ENCODE results near the gene CUX1.
"Not testable (repeated sequence)": the region's sequence is repeated elsewhere in the genome, so short reads cannot be mapped to it uniquely, and the experiment has no call there.

CUX1 gene

DNA sequence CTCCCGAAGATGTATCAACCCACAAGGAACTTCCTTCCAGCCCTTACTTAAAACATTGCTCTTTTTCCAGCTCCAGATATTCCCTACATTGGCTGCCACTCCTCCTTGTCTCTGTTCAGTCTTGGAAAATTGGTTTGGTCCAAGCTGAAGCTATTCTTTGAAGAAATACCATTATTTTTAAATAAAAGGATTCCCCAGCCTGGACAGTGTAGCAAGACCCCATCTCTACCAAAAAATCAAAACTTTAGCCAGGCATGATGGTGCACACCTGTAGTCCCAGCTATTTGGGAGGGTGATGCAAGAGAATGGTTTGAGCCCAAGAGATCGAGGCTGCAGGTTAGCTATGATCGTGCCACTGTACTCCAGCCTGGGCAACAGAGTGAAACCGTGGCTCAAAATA lies 159.8 kb downstream of the CUX1 start:
- Histone ChIP-seq H3K36me3 (ENCODE audit: control insufficient read depth in 2 of 2, insufficient read depth in 2 of 2, low read length in 2 of 2) (peaks cover 2 to 3% of the 10 kb centered on the region in 2 donors), H3K4me3 (ENCODE audit: low read length in 2 of 2) (no peak overlapping the region), H3K27ac (ENCODE audit: low read length) (no peak overlapping the region), H3K27me3 (ENCODE audit: control insufficient read depth in 1 of 2, insufficient read depth in 2 of 2, low read length in 2 of 2) (no peaks in the 10 kb centered on the region), H3K4me1 (ENCODE audit: control insufficient read depth, insufficient read depth, low read length) (peaks cover 2% of the 10 kb centered on the region), H3K9me3 (ENCODE audit: control insufficient read depth in 2 of 2, low read length in 2 of 2) (no peaks in the 10 kb centered on the region), H3K9ac (ENCODE audit: low read length in 2 of 2) (no peak overlapping the region)

DNA sequence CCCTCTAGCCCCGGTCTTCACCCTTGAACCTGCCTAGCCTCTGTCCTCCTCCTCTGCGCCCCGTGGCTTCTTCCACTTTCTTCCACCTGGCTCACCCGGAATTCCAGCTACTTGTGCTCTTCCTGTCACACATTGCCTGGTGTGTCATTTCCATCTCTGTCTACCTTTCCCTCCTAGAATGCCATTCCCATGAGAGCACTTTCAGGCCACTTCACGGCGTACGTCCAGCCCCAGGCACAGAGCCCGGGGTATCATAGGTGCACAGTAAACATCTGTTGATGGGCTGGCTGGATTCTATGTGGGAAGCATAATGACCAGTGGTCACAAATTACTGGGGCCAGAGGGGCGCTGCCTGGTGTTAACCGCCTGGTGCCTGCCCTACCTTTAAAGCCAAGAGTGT lies 161.3 kb downstream of the CUX1 start:
- Histone ChIP-seq H3K27ac (ENCODE audit: low read length) (no peak overlapping the region), H3K4me1 (ENCODE audit: control insufficient read depth, insufficient read depth, low read length) (peaks cover 2% of the 10 kb centered on the region), H3K27me3 (ENCODE audit: control insufficient read depth in 1 of 2, insufficient read depth in 2 of 2, low read length in 2 of 2) (no peaks in the 10 kb centered on the region), H3K36me3 (ENCODE audit: control insufficient read depth in 2 of 2, insufficient read depth in 2 of 2, low read length in 2 of 2) (no peaks in the 10 kb centered on the region), H3K9me3 (ENCODE audit: control insufficient read depth in 2 of 2, low read length in 2 of 2) (no peaks in the 10 kb centered on the region), H3K9ac (ENCODE audit: low read length in 2 of 2) (no peak overlapping the region), H3K4me3 (ENCODE audit: low read length in 2 of 2) (no peak overlapping the region)

DNA sequence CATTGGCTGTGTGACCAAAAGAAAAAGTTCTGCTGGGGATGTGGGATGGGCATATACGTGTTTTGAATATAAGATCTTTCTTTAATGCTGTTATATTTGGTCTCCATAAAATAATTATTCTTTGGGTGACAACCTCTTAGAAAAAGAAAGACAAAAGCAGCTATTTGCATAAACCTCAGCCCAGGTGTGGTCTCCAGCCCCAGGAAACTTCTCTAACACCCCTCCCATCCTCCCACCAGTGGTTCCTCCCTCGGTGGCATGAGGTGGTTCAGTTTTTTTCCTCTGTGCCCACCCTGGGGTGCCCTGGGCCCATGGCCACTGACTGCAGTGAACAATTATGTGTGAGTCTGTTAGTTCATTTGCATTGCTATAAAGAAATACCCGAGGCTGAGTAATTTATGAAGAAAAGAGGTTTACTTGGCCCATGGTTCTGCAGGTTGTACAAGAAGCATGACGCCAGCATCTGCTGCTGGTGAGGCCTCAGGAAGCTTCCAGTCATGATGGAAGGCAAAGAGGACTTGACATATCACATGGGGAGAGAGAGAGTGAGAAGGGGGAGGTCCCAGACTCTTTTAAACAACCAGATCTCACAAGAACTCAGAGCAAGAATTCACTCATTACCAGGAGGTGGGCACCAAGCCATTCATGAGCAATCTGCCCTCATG lies 165.9 kb downstream of the CUX1 start:
- H3K9ac ChIP-seq (ENCODE audit: low read length in 2 of 2), result no peak overlapping the region
- H3K4me1 ChIP-seq (ENCODE audit: control insufficient read depth, insufficient read depth, low read length), result peaks cover 8% of the 10 kb centered on the region
- no peaks in the 10 kb centered on the region for H3K36me3 ChIP-seq (ENCODE audit: control insufficient read depth in 2 of 2, insufficient read depth in 2 of 2, low read length in 2 of 2)
- no peak overlapping the region for H3K4me3 ChIP-seq (ENCODE audit: low read length in 2 of 2)
- no peaks in the 10 kb centered on the region for H3K27me3 ChIP-seq (ENCODE audit: control insufficient read depth in 1 of 2, insufficient read depth in 2 of 2, low read length in 2 of 2)
- no peak overlapping the region for H3K27ac ChIP-seq (ENCODE audit: low read length)
- no peaks in the 10 kb centered on the region for H3K9me3 ChIP-seq (ENCODE audit: control insufficient read depth in 2 of 2, low read length in 2 of 2)

DNA sequence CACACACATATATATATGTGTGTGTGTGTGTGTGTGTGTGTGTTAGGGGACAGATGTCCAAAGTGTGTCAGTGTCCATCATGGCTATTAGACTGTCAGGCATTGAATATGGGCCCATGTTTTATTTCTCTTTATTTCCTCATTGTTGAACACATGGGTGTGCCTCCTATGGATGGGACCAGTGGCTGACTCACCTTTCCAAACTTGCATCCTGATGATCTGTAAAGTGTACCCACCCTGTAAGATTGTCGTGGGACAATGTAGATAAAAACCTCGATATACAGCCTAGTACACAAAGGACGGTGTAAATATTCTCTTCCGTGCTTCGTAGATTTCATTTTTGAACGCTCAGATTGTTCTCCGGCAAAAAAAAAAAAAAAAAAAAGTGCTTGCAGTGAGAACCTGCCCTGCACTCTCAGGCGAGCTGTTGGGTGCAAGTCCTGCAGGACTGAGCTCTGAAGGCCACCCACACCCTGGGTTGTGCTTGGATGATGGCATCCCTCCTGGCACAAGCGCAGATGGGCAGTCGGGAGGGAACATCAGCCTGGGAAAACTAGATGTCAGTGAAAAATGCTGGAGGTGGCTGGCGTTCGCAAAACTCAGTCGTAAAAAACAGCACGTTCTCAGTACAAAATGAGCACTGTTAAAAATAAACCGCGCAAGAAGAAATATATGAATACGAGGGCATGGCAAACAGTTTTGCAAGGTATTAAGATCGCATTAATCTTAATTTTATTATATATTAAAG lies 166.9 kb downstream of the CUX1 start:
- no peak overlapping the region for H3K4me3 ChIP-seq (ENCODE audit: low read length in 2 of 2)

DNA sequence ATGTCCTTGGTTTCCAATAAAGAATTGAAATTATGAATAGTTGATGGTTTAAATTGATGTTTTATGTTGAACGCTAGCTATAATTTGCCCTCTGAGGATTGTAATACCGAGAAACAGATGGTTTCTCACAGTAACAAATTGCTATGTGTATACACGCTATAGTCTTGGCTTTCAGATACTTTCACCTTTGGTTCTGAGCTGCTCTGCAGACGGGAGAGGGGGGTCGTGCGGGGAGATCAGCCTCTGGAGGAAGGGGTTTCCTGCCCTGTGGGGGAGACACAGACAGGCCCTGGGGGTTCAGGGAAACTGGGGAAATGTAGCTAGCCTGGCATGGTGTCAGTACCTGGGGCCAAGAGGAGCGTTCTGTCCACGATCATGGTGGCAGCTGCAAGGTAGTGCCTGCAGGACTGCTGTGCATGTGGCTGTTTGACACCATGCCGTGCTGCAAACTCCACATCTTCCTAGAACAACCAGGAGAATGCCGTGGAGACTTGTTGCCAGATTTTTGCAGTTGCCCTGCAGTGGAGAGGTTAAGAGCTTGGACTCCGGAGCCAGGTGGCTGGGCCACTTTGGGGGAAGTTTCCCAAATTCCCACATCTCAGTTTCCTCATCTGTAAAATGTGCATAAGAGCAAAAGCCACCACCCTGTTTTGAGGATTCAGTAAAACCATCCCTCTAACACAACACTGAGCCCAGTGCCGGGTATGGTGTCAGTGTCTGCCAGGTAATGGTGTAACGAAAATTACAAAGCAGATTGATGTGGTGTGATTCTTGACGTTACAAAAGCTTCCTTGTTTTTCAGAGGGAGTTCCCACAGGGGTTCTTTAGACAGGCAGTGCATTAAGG lies 167.9 kb downstream of the CUX1 start:
- Histone ChIP-seq H3K4me1 (ENCODE audit: control insufficient read depth, insufficient read depth, low read length) (peaks cover 8% of the 10 kb centered on the region), H3K9ac (ENCODE audit: low read length in 2 of 2) (no peak overlapping the region), H3K4me3 (ENCODE audit: low read length in 2 of 2) (no peak overlapping the region), H3K27ac (ENCODE audit: low read length) (no peak overlapping the region), H3K36me3 (ENCODE audit: control insufficient read depth in 2 of 2, insufficient read depth in 2 of 2, low read length in 2 of 2) (no peaks in the 10 kb centered on the region), H3K9me3 (ENCODE audit: control insufficient read depth in 2 of 2, low read length in 2 of 2) (no peaks in the 10 kb centered on the region), H3K27me3 (ENCODE audit: control insufficient read depth in 1 of 2, insufficient read depth in 2 of 2, low read length in 2 of 2) (no peaks in the 10 kb centered on the region)

More for the DNA sequence above, 166.9 kb downstream of the CUX1 start:
- H3K27ac ChIP-seq (ENCODE audit: low read length), result no peak overlapping the region
- H3K4me1 ChIP-seq (ENCODE audit: control insufficient read depth, insufficient read depth, low read length), result peaks cover 8% of the 10 kb centered on the region
- H3K9me3 ChIP-seq (ENCODE audit: control insufficient read depth in 2 of 2, low read length in 2 of 2), result no peaks in the 10 kb centered on the region
- no peak overlapping the region for H3K9ac ChIP-seq (ENCODE audit: low read length in 2 of 2)
- H3K27me3 ChIP-seq (ENCODE audit: control insufficient read depth in 1 of 2, insufficient read depth in 2 of 2, low read length in 2 of 2), result no peaks in the 10 kb centered on the region
- H3K36me3 ChIP-seq (ENCODE audit: control insufficient read depth in 2 of 2, insufficient read depth in 2 of 2, low read length in 2 of 2), result no peaks in the 10 kb centered on the region

DNA sequence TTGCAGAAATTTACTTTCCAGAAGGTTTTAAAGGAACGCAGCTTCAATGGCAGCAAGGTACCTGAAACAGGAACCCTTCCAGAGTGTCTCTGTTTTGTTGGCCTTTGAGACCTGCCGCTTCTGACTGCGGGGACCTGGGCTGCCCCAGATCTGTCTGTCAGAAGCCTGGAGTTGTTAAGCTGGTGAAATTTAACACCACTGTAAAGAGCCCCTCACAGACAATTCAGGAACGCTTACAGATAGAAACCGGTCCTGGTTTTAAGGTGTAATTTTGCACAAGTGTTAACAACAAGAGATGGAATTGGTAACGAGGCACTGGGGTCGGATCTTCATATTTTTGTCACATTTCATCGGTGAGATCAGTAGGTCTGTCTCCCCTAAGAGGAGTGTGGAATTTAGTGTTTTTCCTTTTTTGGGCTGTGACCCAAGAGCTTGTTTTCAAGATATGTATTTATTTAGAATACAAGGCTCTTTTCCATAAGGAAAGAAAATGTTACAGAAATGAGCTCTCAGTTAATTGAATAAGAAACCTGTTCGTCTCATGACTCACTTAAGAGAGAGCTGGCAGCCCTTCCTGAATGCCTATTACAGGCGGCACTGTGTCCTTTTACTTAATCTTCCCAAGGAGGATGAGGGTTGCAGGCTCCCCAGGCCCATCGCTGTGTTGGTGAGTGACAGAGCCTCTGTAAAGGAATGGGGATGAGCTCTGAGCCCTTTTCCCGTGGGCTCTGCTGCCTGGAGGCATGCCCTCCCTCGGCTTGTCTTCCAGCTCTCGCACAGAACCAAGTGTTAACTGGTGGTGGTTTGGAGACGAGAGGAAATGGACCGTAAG lies 168.7 kb downstream of the CUX1 start:
- Histone ChIP-seq H3K4me1 (ENCODE audit: control insufficient read depth, insufficient read depth, low read length) (peaks cover 8% of the 10 kb centered on the region), H3K4me3 (ENCODE audit: low read length in 2 of 2) (no peak overlapping the region), H3K9ac (ENCODE audit: low read length in 2 of 2) (no peak overlapping the region), H3K36me3 (ENCODE audit: control insufficient read depth in 2 of 2, insufficient read depth in 2 of 2, low read length in 2 of 2) (no peaks in the 10 kb centered on the region), H3K9me3 (ENCODE audit: control insufficient read depth in 2 of 2, low read length in 2 of 2) (no peaks in the 10 kb centered on the region), H3K27me3 (ENCODE audit: control insufficient read depth in 1 of 2, insufficient read depth in 2 of 2, low read length in 2 of 2) (no peaks in the 10 kb centered on the region), H3K27ac (ENCODE audit: low read length) (no peak overlapping the region)

DNA sequence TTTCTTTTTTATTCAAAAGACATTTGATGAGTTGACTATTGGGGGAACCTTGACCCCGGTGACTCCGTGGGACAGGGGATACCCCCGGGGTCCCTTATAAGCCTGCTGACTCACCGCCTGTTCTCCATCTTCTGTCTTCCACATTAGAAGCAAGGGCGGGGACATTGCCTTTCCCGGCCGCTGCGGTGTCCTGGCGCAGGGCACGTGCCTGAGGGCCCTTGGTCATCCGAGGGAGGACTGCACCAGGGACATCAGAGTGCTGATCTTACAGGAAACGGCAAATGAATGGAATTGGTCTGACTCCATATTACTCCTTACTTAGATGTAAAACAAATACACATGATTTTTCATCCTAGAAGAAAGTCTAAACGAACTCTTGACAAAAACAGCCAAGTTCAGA lies 170.1 kb downstream of the CUX1 start:
- Histone ChIP-seq H3K9me3 (ENCODE audit: control insufficient read depth in 2 of 2, low read length in 2 of 2) (no peaks in the 10 kb centered on the region), H3K36me3 (ENCODE audit: control insufficient read depth in 2 of 2, insufficient read depth in 2 of 2, low read length in 2 of 2) (no peaks in the 10 kb centered on the region), H3K27me3 (ENCODE audit: control insufficient read depth in 1 of 2, insufficient read depth in 2 of 2, low read length in 2 of 2) (no peaks in the 10 kb centered on the region), H3K4me1 (ENCODE audit: control insufficient read depth, insufficient read depth, low read length) (peaks cover 8% of the 10 kb centered on the region), H3K27ac (ENCODE audit: low read length) (no peak overlapping the region), H3K9ac (ENCODE audit: low read length in 2 of 2) (no peak overlapping the region), H3K4me3 (ENCODE audit: low read length in 2 of 2) (no peak overlapping the region)

DNA sequence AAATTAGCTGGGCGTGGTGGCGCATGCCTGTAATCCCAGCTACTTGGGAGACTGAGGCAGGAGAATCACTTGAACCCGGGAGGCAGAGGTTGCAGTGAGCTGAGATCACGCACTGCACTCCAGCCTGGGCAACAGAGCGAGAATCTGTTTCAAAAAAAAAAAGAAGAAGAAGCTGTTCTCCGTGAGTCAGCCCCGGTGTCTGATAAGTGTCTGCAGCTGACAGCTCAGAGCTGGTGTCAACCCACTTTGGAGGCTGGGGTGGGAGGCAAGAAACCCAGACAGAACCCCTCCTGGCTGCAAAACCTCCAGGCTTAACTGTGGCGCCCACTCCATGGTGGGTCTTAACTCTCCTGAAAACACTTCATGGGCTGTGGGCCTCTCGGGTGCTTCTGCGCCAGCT lies 170.6 kb downstream of the CUX1 start:
- H3K4me1 ChIP-seq (ENCODE audit: control insufficient read depth, insufficient read depth, low read length); H3K36me3 ChIP-seq (ENCODE audit: control insufficient read depth in 2 of 2, insufficient read depth in 2 of 2, low read length in 2 of 2); H3K27me3 ChIP-seq (ENCODE audit: control insufficient read depth in 1 of 2, insufficient read depth in 2 of 2, low read length in 2 of 2); H3K27ac ChIP-seq (ENCODE audit: low read length); H3K4me3 ChIP-seq (ENCODE audit: low read length in 2 of 2); H3K9ac ChIP-seq (ENCODE audit: low read length in 2 of 2); H3K9me3 ChIP-seq (ENCODE audit: control insufficient read depth in 2 of 2, low read length in 2 of 2): not testable (repeated sequence)

DNA sequence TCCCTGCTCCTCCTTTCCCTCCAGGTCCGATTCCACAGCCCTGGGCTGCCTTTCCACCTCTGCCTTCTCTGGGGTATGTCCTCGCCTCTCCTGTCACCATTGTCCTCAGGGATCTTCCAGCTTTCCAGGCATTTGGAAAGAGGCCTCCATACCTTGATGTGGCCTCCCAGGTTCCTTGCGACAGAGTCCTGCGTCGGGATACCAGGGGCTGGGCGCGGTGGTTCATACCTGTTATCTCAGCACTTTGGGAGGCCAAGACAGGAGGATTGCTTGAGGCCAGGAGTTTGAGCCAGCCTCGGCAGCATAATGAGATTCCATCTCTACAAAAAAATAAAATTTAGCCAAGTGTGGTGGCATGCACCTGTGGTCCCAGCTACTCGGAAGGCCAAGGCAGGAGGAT lies 171.1 kb downstream of the CUX1 start:
- Histone ChIP-seq H3K27ac (ENCODE audit: low read length) (no peak overlapping the region), H3K4me3 (ENCODE audit: low read length in 2 of 2) (no peak overlapping the region)

DNA sequence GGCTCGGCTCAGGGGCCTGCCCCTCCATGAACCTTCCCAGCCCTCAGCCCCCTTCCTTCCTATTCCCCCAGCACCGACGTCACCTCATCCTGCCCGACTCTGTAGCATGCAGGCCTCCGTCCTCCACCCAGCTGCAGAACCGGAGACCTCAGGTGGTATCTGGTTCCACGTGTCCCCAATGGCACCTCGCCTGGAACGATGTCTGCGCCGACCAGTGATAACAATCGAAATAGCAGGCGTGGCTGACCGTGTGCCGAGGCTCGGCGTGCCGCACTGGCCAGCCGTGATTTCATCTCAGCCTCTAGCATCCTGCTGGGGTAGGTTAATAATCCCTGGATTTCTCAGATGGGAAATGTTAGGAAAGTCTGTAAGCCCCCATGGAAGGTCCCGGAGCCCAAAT lies 171.7 kb downstream of the CUX1 start:
- no peak overlapping the region for H3K27ac ChIP-seq (ENCODE audit: low read length)
- no peaks in the 10 kb centered on the region for H3K36me3 ChIP-seq (ENCODE audit: control insufficient read depth in 2 of 2, insufficient read depth in 2 of 2, low read length in 2 of 2)
- H3K9ac ChIP-seq (ENCODE audit: low read length in 2 of 2), result no peak overlapping the region
- H3K9me3 ChIP-seq (ENCODE audit: control insufficient read depth in 2 of 2, low read length in 2 of 2), result no peaks in the 10 kb centered on the region
- no peaks in the 10 kb centered on the region for H3K27me3 ChIP-seq (ENCODE audit: control insufficient read depth in 1 of 2, insufficient read depth in 2 of 2, low read length in 2 of 2)
- peaks cover 8% of the 10 kb centered on the region for H3K4me1 ChIP-seq (ENCODE audit: control insufficient read depth, insufficient read depth, low read length)
- no peak overlapping the region for H3K4me3 ChIP-seq (ENCODE audit: low read length in 2 of 2)

More for the DNA sequence above, 171.1 kb downstream of the CUX1 start:
- no peak overlapping the region for H3K9ac ChIP-seq (ENCODE audit: low read length in 2 of 2)
- H3K9me3 ChIP-seq (ENCODE audit: control insufficient read depth in 2 of 2, low read length in 2 of 2), result no peaks in the 10 kb centered on the region
- H3K36me3 ChIP-seq (ENCODE audit: control insufficient read depth in 2 of 2, insufficient read depth in 2 of 2, low read length in 2 of 2), result no peaks in the 10 kb centered on the region
- peaks cover 8% of the 10 kb centered on the region for H3K4me1 ChIP-seq (ENCODE audit: control insufficient read depth, insufficient read depth, low read length)
- H3K27me3 ChIP-seq (ENCODE audit: control insufficient read depth in 1 of 2, insufficient read depth in 2 of 2, low read length in 2 of 2), result no peaks in the 10 kb centered on the region
